GM12878 (cell line): Measurements from ENCODE around the gene ATG10. TPM values are rescaled to one million over a fixed set of nuclear protein-coding genes. Genes with fewer than 3 reads are reported as not detected.

Source experiments
- ATAC-seq: fragments of 200-7000 bp; cut with Tn5 transposase; 3 replicates; pipeline ENCODE4 v1.9.1; 2020; ENCODE audit warnings: mild to moderate bottlenecking, moderate library complexity
- BruUV-seq: library from RNA; stranded (reverse); fragments of 400-500 nt; replicated peaks from 2 replicates; lab custom pipeline; 2021; lab: Mats Ljungman, UMichigan
- CTCF ChIA-PET: fragments of 300-600 bp; sonication (Branson Sonifier 250); formaldehyde crosslinking; extraction: SDS; loops from one replicate; lab custom pipeline; 2021; ENCODE audit warnings: inconsistent platforms; lab: Yijun Ruan, JAX
- POLR2A ChIA-PET: fragments of 350-600 bp; formaldehyde crosslinking; extraction: SDS; loops from one replicate; lab custom pipeline; 2021; ENCODE audit warnings: inconsistent platforms; lab: Charles Lee
- RAD21 ChIA-PET: fragments of 300-600 bp; sonication (Branson Sonifier 250); formaldehyde crosslinking; loops from one replicate; lab custom pipeline; 2023; ENCODE audit warnings: antibody characterized with exemption; ENCODE audit not compliant: unreplicated experiment; lab: Charles Lee
- SMC1A ChIA-PET: fragments of 300-600 bp; sonication (Branson Sonifier 250); formaldehyde crosslinking; loops from one replicate; lab custom pipeline; 2023; ENCODE audit not compliant: unreplicated experiment, uncharacterized antibody; lab: Charles Lee
- DNase-seq: peaks from one replicate; pipeline ENCODE4 v3.0.0-alpha.2; 2011; ENCODE audit warnings: low read depth, low spot score
- FAIRE-seq: peaks from 3 replicates; lab custom pipeline; 2011; peaks lifted over from hg19 to GRCh38; lab: Jason Lieb, UNC
- H2AFZ ChIP-seq: 2 replicates; pipeline ENCODE4 v1.6.0; 2011; ENCODE audit warnings: low read depth, low read length, control low read depth; ENCODE audit not compliant: control insufficient read depth
- H3K27ac ChIP-seq: 2 replicates; pipeline ENCODE4 v1.5.1; 2011; ENCODE audit warnings: control low read depth; ENCODE audit not compliant: control insufficient read depth, insufficient read depth
- H3K27me3 ChIP-seq, 2 experiments: replicated peaks in 1 of 2; 2 replicates each; pipeline versions ENCODE4 v1.6.0 to v1.6.1; 2011; ENCODE audit warnings: low read length in 1 of 2; ENCODE audit not compliant: control insufficient read depth in 2 of 2, insufficient read depth in 2 of 2
- H3K36me3 ChIP-seq, 2 experiments: 2 replicates each; pipeline ENCODE4 v1.5.1; 2011; ENCODE audit warnings: low read length in 1 of 2; ENCODE audit not compliant: control insufficient read depth in 2 of 2, insufficient read depth in 2 of 2
- H3K4me1 ChIP-seq: 2 replicates; pipeline ENCODE4 v1.6.1; 2011; ENCODE audit warnings: mild to moderate bottlenecking, low read length, moderate library complexity, mixed read lengths; ENCODE audit not compliant: control insufficient read depth, insufficient read depth
- H3K4me2 ChIP-seq: 2 replicates; pipeline ENCODE4 v1.6.0; 2011; ENCODE audit warnings: control low read depth; ENCODE audit not compliant: control insufficient read depth, insufficient read depth
- H3K4me3 ChIP-seq: fragments of 200-600 bp; sonication (generic); 2 replicates; pipeline ENCODE4 v1.5.1; 2016
- H3K79me2 ChIP-seq: 2 replicates; pipeline ENCODE4 v1.6.0; 2011; ENCODE audit warnings: low read length; ENCODE audit not compliant: control insufficient read depth, insufficient read depth
- H3K9ac ChIP-seq: 2 replicates; pipeline ENCODE4 v1.8.0; 2011; ENCODE audit warnings: low read length, control low read depth, mixed read lengths; ENCODE audit not compliant: control insufficient read depth, insufficient read depth
- H3K9me3 ChIP-seq: replicated peaks from 3 replicates; pipeline ENCODE4 v1.5.1; 2011; ENCODE audit warnings: mild to moderate bottlenecking, low read length; ENCODE audit not compliant: control insufficient read depth, insufficient read depth
- H4K20me1 ChIP-seq: 2 replicates; pipeline ENCODE4 v1.6.0; 2011; ENCODE audit not compliant: control insufficient read depth, insufficient read depth
- ETV6 ChIP-seq, 2 experiments: fragments of 450-650 bp in 1 of 2; IDR thresholded peaks in 1 of 2; conservative IDR thresholded peaks in 1 of 2; 2 replicates each; pipeline ENCODE4 v1.6.1; 2014; ENCODE audit warnings: antibody characterized with exemption in 1 of 2, borderline replicate concordance in 1 of 2, low read depth in 1 of 2, mild to moderate bottlenecking in 1 of 2, moderate library complexity in 1 of 2
- FOXK2 ChIP-seq: fragments of 450-650 bp; IDR thresholded peaks from 2 replicates; pipeline ENCODE4 v1.6.1; 2017; ENCODE audit warnings: mild to moderate bottlenecking, moderate library complexity
- KLF5 ChIP-seq: fragments of 450-650 bp; IDR thresholded peaks from 2 replicates; pipeline ENCODE4 v1.6.1; 2014; ENCODE audit warnings: mild to moderate bottlenecking; ENCODE audit not compliant: partially characterized antibody
- MEF2B ChIP-seq: fragments of 450-650 bp; IDR thresholded peaks from 2 replicates; pipeline ENCODE4 v1.6.1; 2018; ENCODE audit warnings: mild to moderate bottlenecking, moderate library complexity; ENCODE audit not compliant: partially characterized antibody, poor library complexity, severe bottlenecking
- MTA2 ChIP-seq: fragments of 450-650 bp; IDR thresholded peaks from 2 replicates; pipeline ENCODE4 v1.6.1; 2016; ENCODE audit warnings: low read depth, mild to moderate bottlenecking, moderate library complexity
- MYB ChIP-seq: fragments of 150-350 bp; IDR thresholded peaks from 2 replicates; pipeline ENCODE4 v1.6.1; 2014; ENCODE audit warnings: mild to moderate bottlenecking, low read depth, low read length, borderline replicate concordance
- PAX8 ChIP-seq: fragments of 450-650 bp; IDR thresholded peaks from 2 replicates; pipeline ENCODE4 v1.6.1; 2017; ENCODE audit warnings: mild to moderate bottlenecking, moderate library complexity
- POLR2AphosphoS2 ChIP-seq: IDR thresholded peaks from 2 replicates; pipeline ENCODE4 v1.6.1; 2011; ENCODE audit warnings: low read depth, mild to moderate bottlenecking, low read length, improper control_type of control experiment, moderate library complexity
- RAD21 ChIP-seq: IDR thresholded peaks from 2 replicates; pipeline ENCODE4 v1.6.1; 2011; ENCODE audit warnings: mild to moderate bottlenecking, low read depth, low read length, moderate library complexity; ENCODE audit not compliant: insufficient read depth
- RCOR1 ChIP-seq: conservative IDR thresholded peaks from 2 replicates; pipeline ENCODE4 v1.6.1; 2012; ENCODE audit warnings: low read depth, low read length, improper control_type of control experiment
- RUNX3 ChIP-seq: IDR thresholded peaks from 2 replicates; pipeline ENCODE4 v1.6.1; 2012; ENCODE audit warnings: low read length, inconsistent platforms
- SP1 ChIP-seq: IDR thresholded peaks from one replicate; pipeline ENCODE4 v1.6.1; 2011; ENCODE audit warnings: low read depth, low read length
- SPI1 ChIP-seq: IDR thresholded peaks from 2 replicates; pipeline ENCODE4 v1.6.1; 2011; ENCODE audit warnings: low read depth, mild to moderate bottlenecking, low read length, moderate library complexity, borderline replicate concordance; ENCODE audit not compliant: insufficient read depth
- SRF ChIP-seq, 2 experiments: IDR thresholded peaks; 2 replicates each; pipeline ENCODE4 v1.6.1; 2011; ENCODE audit warnings: low read depth in 2 of 2, low read length in 2 of 2, mild to moderate bottlenecking in 1 of 2, moderate library complexity in 1 of 2
- STAT1 ChIP-seq: fragments of 450-650 bp; conservative IDR thresholded peaks from 2 replicates; pipeline ENCODE4 v1.6.1; 2014; ENCODE audit warnings: antibody characterized with exemption, mild to moderate bottlenecking
- ZBTB4 ChIP-seq: fragments of 450-650 bp; formaldehyde crosslinking; IDR thresholded peaks from 2 replicates; pipeline ENCODE4 v1.4.0; 2022; ENCODE audit warnings: mild to moderate bottlenecking, moderate library complexity
- ZNF207 ChIP-seq: fragments of 450-650 bp; IDR thresholded peaks from 2 replicates; pipeline ENCODE4 v1.6.1; 2014; ENCODE audit warnings: antibody characterized with exemption, mild to moderate bottlenecking, borderline replicate concordance
- WGBS: methylation state at CpG from one replicate; pipeline ENCODE4 v1.1.6; 2016; ENCODE audit warnings: low lambda C conversion rate; ENCODE audit not compliant: insufficient replicate concordance, insufficient coverage; ENCODE audit errors: missing lambda C conversion rate; 5-methylcytosine and 5-hydroxymethylcytosine counted together
- in situ Hi-C: fragments of 300-500 bp; cut with MboI; formaldehyde crosslinking; loops from 9 replicates; pipeline ENCODE4 v1.14.3; 2018; ENCODE audit warnings: mixed read lengths
- intact Hi-C: fragments of 100-400 bp; cut with micrococcal nuclease; formaldehyde crosslinking; loops from one replicate; pipeline ENCODE4 v1.14.2; 2022; ENCODE audit not compliant: unreplicated experiment
- polyA plus RNA-seq, 11 experiments: library from polyadenylated mRNA; depleted of rRNA in 4 of 11; unstranded in 6 of 11; stranded (reverse) in 5 of 11; fragments of >200 nt; fragmentation: Nextera tagmentation in 4 of 11; fragmentation: Illumina TruSeq in 1 of 11; extraction: Ambion mirVana in 4 of 11; extraction: Trizol in 1 of 11; gene quantifications; 1 replicate in 1 of 11; 2 replicates in 10 of 11; pipeline versions ENCODE4 v1.2.1 to v1.2.3, GENCODE V29; 2011 to 2016; ENCODE audit warnings: inconsistent platforms in 2 of 11, missing spikeins in 2 of 11, low read depth in 1 of 11
- total RNA-seq, 4 experiments: library from RNA; depleted of rRNA in 3 of 4; stranded (reverse); fragments of >200 nt in 3 of 4; fragmentation: Illumina TruSeq in 1 of 4; extraction: Trizol in 1 of 4; gene quantifications; 2 replicates each; pipeline versions ENCODE4 v1.2.1 to v1.2.3, GENCODE V29; 2013 to 2021
- TF ChIP-seq, protein P1 (sequence below): IDR thresholded peaks from 2 replicates; pipeline ENCODE4 v1.6.1; 2011; ENCODE audit warnings: low read depth, low read length, improper control_type of control experiment, borderline replicate concordance

Gene ATG10
- total and polyA plus RNA-seq, 10 of the 15 experiments (the other 5 are each of a cell fraction or from before 2014, with no cell fraction given): 3.8 to 14.4 (median 6.5) TPM

- H3K79me2 ChIP-seq: no peaks in the 10 kb centered on the region
- H4K20me1 ChIP-seq: no peaks in the 10 kb centered on the region
- ChIA-PET RAD21 (no interaction called here), POLR2A (no interaction called here), CTCF (interaction anchor here (1.0 to 3.0 kb wide), 4 partner anchors 9 to 128 kb away, joined by 3 to 13 read pairs (median 6); no protein-coding TSS in a partner anchor), SMC1A (no interaction called here)
- intact Hi-C loops (no loop called here), in situ Hi-C loops (no loop called here)
- H3K4me2 ChIP-seq: no peak overlapping the region
- H3K9me3 ChIP-seq: no peaks in the 10 kb centered on the region
- no peaks in the 10 kb centered on the region for H3K4me1 ChIP-seq
- no peak for DNase-seq
- H3K36me3 ChIP-seq: no peaks in the 10 kb centered on the region
- no peak overlapping the region for H3K9ac ChIP-seq
- H3K27me3 ChIP-seq: no peaks in the 10 kb centered on the region
- 55% methylated on average over 5 of the region's 5 CpGs for WGBS
- FAIRE-seq: no peak
- H2AFZ ChIP-seq: no peak overlapping the region
- BruUV-seq: no TSS peak
- H3K4me3 ChIP-seq: no peak overlapping the region
- no peak for ATAC-seq
- no peak overlapping the region for H3K27ac ChIP-seq
- TF ChIP-seq SRF (IDR thresholded peaks at IDR 0.05; ENCODE audit: low read depth in 2 of 2, low read length in 2 of 2) (no peak), KLF5 (no peak), ETV6 (conservative IDR thresholded peaks at IDR 0.05 in 1 of 2, IDR thresholded peaks at IDR 0.05 in 1 of 2; ENCODE audit: borderline replicate concordance in 1 of 2, low read depth in 1 of 2) (no peak), RUNX3 (no peak), RAD21 (no peak), ZBTB4 (CRISPR knock-in tag) (no peak), ZNF207 (no peak), RCOR1 (no peak), MTA2 (no peak), SP1 (no peak), SPI1 (no peak), PAX8 (no peak), MYB (no peak), MEF2B (no peak), FOXK2 (no peak), STAT1 (no peak), POLR2AphosphoS2 (no peak)
- TF ChIP-seq, protein P1, sequence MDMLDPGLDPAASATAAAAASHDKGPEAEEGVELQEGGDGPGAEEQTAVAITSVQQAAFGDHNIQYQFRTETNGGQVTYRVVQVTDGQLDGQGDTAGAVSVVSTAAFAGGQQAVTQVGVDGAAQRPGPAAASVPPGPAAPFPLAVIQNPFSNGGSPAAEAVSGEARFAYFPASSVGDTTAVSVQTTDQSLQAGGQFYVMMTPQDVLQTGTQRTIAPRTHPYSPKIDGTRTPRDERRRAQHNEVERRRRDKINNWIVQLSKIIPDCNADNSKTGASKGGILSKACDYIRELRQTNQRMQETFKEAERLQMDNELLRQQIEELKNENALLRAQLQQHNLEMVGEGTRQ: no peak
Observed at GRCh38 chr5:82234885-82235284, 263.1 kb downstream of the ATG10 start.
